ENCODE data around the gene TRIM67.

Gene TRIM67

GRCh38 chr1:231159202-231159962 lies 2.5 kb upstream of the TRIM67 start:
- no peak for DNase-seq

GRCh38 chr1:231159963-231160761 lies 1.7 kb upstream of the TRIM67 start:
- no peak for DNase-seq

GRCh38 chr1:231160895-231161666 lies 777 bp upstream of the TRIM67 start:
- peak in 1 of 2 donors; percentile 13 for DNase-seq

- peak in 1 of 2 donors; percentile 29 for DNase-seq
These were observed 575 bp downstream of the TRIM67 start for GRCh38 chr1:231162297-231162969.

GRCh38 chr1:231162970-231163829 lies 1.3 kb downstream of the TRIM67 start:
- no peak for DNase-seq

GRCh38 chr1:231163830-231164427 lies 2.1 kb downstream of the TRIM67 start:
- no peak for DNase-seq

- no peak for DNase-seq
These were observed 3.5 kb downstream of the TRIM67 start for GRCh38 chr1:231165371-231165770.

GRCh38 chr1:231166398-231166797 lies 4.5 kb downstream of the TRIM67 start:
- DNase-seq, result no peak

- DNase-seq, result no peak
These were observed 9.0 kb downstream of the TRIM67 start for GRCh38 chr1:231170875-231171274.

- no peak for DNase-seq
These were observed 9.9 kb downstream of the TRIM67 start for GRCh38 chr1:231171623-231172197.

- DNase-seq, result no peak
These were observed 10.6 kb downstream of the TRIM67 start for GRCh38 chr1:231172411-231172810.

GRCh38 chr1:231176421-231176820 lies 14.6 kb downstream of the TRIM67 start:
- no peak for DNase-seq

- DNase-seq, result no peak
These were observed 15.4 kb downstream of the TRIM67 start for GRCh38 chr1:231177226-231177625.

- no peak for DNase-seq
These were observed 16.1 kb downstream of the TRIM67 start for GRCh38 chr1:231177936-231178335.

- no peak for DNase-seq
These were observed 17.1 kb downstream of the TRIM67 start for GRCh38 chr1:231178970-231179369.

GRCh38 chr1:231180034-231180433 lies 18.2 kb downstream of the TRIM67 start:
- DNase-seq, result no peak

GRCh38 chr1:231181271-231181670 lies 19.4 kb downstream of the TRIM67 start:
- no peak for DNase-seq

- DNase-seq, result no peak
These were observed 20.5 kb downstream of the TRIM67 start for GRCh38 chr1:231182317-231182716.

GRCh38 chr1:231183639-231184590 lies 22.1 kb downstream of the TRIM67 start:
- no peak for DNase-seq

- no peak for DNase-seq
These were observed 23.0 kb downstream of the TRIM67 start for GRCh38 chr1:231184891-231185290.

Data from hippocampal formation (tissue), 2 donors.